Ascending aorta (tissue), 2 donors: Measurements from ENCODE around the gene TMEM130. TPM values are rescaled to one million over a fixed set of nuclear protein-coding genes. Genes with fewer than 3 reads are reported as not detected.

ENCODE experiments used
- DNase-seq, 2 donors: peaks; one replicate each; pipeline ENCODE4 v3.0.0-alpha.2; 2019; ENCODE audit warnings: low spot score in 2 of 2
- H3K27ac ChIP-seq, 2 donors: fragments of 200-600 bp; sonication (generic); one replicate each; pipeline ENCODE4 v1.5.1; 2016 to 2017; ENCODE audit warnings: mild to moderate bottlenecking in 1 of 2
- H3K27me3 ChIP-seq: fragments of 200-600 bp; sonication (generic); one replicate; pipeline ENCODE4 v1.5.1; 2017
- H3K36me3 ChIP-seq, 2 donors: fragments of 200-600 bp; sonication (generic); one replicate each; pipeline ENCODE4 v1.5.1; 2016
- H3K4me1 ChIP-seq, 2 donors: fragments of 200-600 bp; sonication (generic); one replicate each; pipeline ENCODE4 v1.5.1; 2016 to 2017; ENCODE audit warnings: mild to moderate bottlenecking in 1 of 2
- H3K4me3 ChIP-seq, 2 donors: fragments of 200-600 bp; sonication (generic); one replicate each; pipeline ENCODE4 v1.5.1; 2016 to 2017; ENCODE audit warnings: mild to moderate bottlenecking in 1 of 2
- H3K9me3 ChIP-seq, 2 donors: fragments of 200-600 bp; sonication (generic); one replicate each; pipeline ENCODE4 v1.5.1; 2016
- intact Hi-C: fragments of 100-400 bp; cut with DNase I; formaldehyde crosslinking; loops from one replicate; pipeline ENCODE4 v1.15.1; 2023
- total RNA-seq: library from RNA; depleted of rRNA; stranded (reverse); fragments of >200 nt; gene quantifications from one replicate; pipeline ENCODE4 v1.1.0, GENCODE V29; 2016
- TF ChIP-seq, protein P1 (sequence below), 3 experiments: fragments of 200-600 bp in 2 of 3; fragments of 450-650 bp in 1 of 3; sonication (generic) in 2 of 3; IDR thresholded peaks; one replicate each; pipeline ENCODE4 v1.5.1; 2016 to 2019; ENCODE audit warnings: antibody characterized with exemption in 3 of 3, mild to moderate bottlenecking in 1 of 3, moderate library complexity in 1 of 3

The TMEM130 gene
- total RNA-seq, 1 donor from 2014 or later, result 33.6 TPM

DNA sequence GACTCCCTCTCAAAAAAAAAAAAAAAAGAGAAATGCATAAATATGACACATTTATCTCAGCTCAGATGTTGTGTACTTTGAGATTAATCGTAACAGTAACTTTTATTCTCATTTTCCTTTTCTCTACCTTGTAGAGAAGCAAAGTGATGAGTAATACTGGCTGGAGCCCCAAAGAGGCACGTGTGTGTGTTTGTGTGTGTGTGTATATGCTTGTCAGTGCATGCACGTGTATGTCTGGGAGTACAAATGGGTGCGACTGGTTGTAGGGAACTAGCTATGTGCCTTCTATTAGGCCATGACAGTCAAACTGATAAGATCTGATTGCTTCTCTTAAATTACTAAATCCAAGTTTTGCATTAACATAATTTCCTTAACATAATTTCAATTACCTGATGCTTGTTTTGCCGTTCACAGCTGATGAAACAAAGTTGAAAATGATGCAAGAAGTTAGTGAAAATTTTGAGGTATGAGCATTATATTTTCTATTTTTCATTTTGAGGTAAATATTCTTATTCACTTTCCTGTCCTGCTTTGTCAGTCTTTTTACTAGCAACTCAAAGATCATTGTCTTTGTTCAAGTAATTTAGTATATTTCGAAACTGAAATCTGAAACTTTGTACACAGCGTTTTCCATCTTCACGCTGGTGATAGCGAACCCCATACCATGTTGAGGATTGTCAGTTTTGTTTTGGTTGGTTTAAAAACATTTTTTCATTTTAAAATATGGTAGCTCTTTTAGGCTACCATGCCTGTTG is 11.9 kb upstream of the TMEM130 start:
- intact Hi-C loops, result no loop called here
- no peak for DNase-seq
- H3K9me3 ChIP-seq, result no peaks in the 10 kb centered on the region
- no peak overlapping the region for H3K4me3 ChIP-seq
- H3K36me3 ChIP-seq, result peaks cover 11 to 42% of the 10 kb centered on the region in 2 donors
- H3K27me3 ChIP-seq, result no peaks in the 10 kb centered on the region
- TF ChIP-seq, protein P1, sequence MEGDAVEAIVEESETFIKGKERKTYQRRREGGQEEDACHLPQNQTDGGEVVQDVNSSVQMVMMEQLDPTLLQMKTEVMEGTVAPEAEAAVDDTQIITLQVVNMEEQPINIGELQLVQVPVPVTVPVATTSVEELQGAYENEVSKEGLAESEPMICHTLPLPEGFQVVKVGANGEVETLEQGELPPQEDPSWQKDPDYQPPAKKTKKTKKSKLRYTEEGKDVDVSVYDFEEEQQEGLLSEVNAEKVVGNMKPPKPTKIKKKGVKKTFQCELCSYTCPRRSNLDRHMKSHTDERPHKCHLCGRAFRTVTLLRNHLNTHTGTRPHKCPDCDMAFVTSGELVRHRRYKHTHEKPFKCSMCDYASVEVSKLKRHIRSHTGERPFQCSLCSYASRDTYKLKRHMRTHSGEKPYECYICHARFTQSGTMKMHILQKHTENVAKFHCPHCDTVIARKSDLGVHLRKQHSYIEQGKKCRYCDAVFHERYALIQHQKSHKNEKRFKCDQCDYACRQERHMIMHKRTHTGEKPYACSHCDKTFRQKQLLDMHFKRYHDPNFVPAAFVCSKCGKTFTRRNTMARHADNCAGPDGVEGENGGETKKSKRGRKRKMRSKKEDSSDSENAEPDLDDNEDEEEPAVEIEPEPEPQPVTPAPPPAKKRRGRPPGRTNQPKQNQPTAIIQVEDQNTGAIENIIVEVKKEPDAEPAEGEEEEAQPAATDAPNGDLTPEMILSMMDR (IDR thresholded peaks at IDR 0.05), result no peak
- peaks cover 2 to 12% of the 10 kb centered on the region in 2 donors for H3K4me1 ChIP-seq
- no peak overlapping the region for H3K27ac ChIP-seq

GRCh38 chr7:98880485-98880884 is 10.7 kb upstream of the TMEM130 start:
- Histone ChIP-seq H3K9me3 (no peaks in the 10 kb centered on the region), H3K4me1 (peaks cover 2 to 12% of the 10 kb centered on the region in 2 donors), H3K27me3 (no peaks in the 10 kb centered on the region), H3K36me3 (peaks cover 11 to 42% of the 10 kb centered on the region in 2 donors), H3K4me3 (no peak overlapping the region), H3K27ac (no peak overlapping the region)
- DNase-seq, result no peak
- TF ChIP-seq, protein P1 (IDR thresholded peaks at IDR 0.05), result no peak
- intact Hi-C loops, result no loop called here

- intact Hi-C loops, result loop anchor here (2.0 to 5.0 kb wide), 3 partner anchors 39 to 598 kb away; partner anchors contain the start of genes BRI3 and NPTX2
- H3K9me3 ChIP-seq, result no peaks in the 10 kb centered on the region
- H3K27me3 ChIP-seq, result no peaks in the 10 kb centered on the region
- H3K4me3 ChIP-seq, result peak overlapping the region; percentile 85 to 93
- TF ChIP-seq, protein P1 (IDR thresholded peaks at IDR 0.05), result no peak
- H3K36me3 ChIP-seq, result peaks cover 11 to 38% of the 10 kb centered on the region in 2 donors
- H3K27ac ChIP-seq, result peak overlapping the region in 1 of 2 donors; percentile 92
- peaks cover 2 to 12% of the 10 kb centered on the region in 2 donors for H3K4me1 ChIP-seq
- DNase-seq, result no peak
Measured at GRCh38 chr7:98879979-98880315, 10.1 kb upstream of the TMEM130 start.

GRCh38 chr7:98879198-98879978 is 9.6 kb upstream of the TMEM130 start:
- Histone ChIP-seq H3K4me1 (peaks cover 2 to 12% of the 10 kb centered on the region in 2 donors), H3K36me3 (peaks cover 8 to 33% of the 10 kb centered on the region in 2 donors), H3K4me3 (peak overlapping the region; percentile 85 to 93), H3K27me3 (no peaks in the 10 kb centered on the region), H3K27ac (peak overlapping the region; percentile 92 to 93), H3K9me3 (no peaks in the 10 kb centered on the region)
- DNase-seq, result no peak
- intact Hi-C loops, result loop anchor here (2.0 to 5.0 kb wide), 3 partner anchors 39 to 597 kb away; partner anchors contain the start of genes BRI3 and NPTX2
- TF ChIP-seq, protein P1 (IDR thresholded peaks at IDR 0.05), result no peak

- H3K4me1 ChIP-seq, result peaks cover 2 to 12% of the 10 kb centered on the region in 2 donors
- peak in 1 of 2 donors; percentile 82 for DNase-seq
- intact Hi-C loops, result loop anchor here (2.0 to 5.0 kb wide), 3 partner anchors 38 to 596 kb away; partner anchors contain the start of genes BRI3 and NPTX2
Measured at GRCh38 chr7:98878365-98879197, 8.8 kb upstream of the TMEM130 start, which contains the start of gene TRRAP. TRRAP (plus strand) TSS chr7:98878532; CDS start chr7:98881151, 2,619 bp downstream.

More at GRCh38 chr7:98878365-98879197, 8.8 kb upstream of the TMEM130 start, which contains the start of gene TRRAP:
- peaks cover 4 to 25% of the 10 kb centered on the region in 2 donors for H3K36me3 ChIP-seq
- H3K27me3 ChIP-seq, result no peaks in the 10 kb centered on the region
- no peaks in the 10 kb centered on the region for H3K9me3 ChIP-seq
- TF ChIP-seq, protein P1 (IDR thresholded peaks at IDR 0.05), result peak; percentile 90 to 100 (median 99)
- peak within 1 kb of the TSS; percentile 85 to 93 for H3K4me3 ChIP-seq
- peak within 1 kb of the TSS; percentile 92 to 93 for H3K27ac ChIP-seq
